ENCODE measurements around the gene CDH24. TPM values are rescaled to one million over a fixed set of nuclear protein-coding genes. Genes with fewer than 3 reads are reported as not detected.

The CDH24 gene
- total and polyA plus RNA-seq, 8 donors, result 6.1 to 14.8 (median 11.3) TPM

DNA sequence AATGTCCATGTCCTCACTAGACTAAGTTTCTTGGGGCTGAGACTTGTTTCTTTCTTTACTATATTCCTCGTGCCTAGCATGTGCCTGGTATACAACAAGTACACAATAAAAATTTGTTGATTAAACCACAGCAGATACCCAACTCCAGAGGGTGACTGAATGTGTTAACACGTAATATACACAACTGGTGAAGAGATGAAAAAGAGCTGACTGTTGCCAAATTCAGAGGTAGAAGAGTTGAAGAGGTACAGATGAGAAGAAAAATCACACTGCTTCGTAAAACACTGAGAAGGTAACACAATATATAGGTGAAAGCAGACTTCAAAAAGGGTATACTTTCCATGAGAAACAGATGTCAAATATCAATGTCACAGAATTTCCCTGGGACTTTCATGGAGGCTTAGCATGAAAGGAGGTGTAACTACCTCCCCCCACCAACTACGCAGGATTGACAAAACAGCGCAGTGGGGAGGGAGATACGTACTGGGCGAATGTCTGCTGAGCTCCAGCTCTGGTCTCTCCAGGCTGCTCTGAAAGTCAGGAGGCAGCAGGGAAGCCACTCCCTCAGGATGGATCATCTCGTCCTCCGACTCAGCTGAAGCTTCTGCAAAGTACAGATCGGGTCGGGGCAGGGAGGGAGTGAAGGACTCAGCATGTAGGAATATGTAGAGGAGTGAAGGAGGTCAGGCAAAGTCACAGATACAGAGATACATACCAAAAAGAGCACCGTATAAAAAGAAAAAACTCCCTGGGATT lies 32.4 kb upstream of the CDH24 start:
- H3K36me3 ChIP-seq, result peaks cover 2 to 86% of the 10 kb centered on the region in 2 donors
- ATAC-seq, result no peak
- DNase-seq, result no peak
- peaks cover 10 to 61% of the 10 kb centered on the region in 2 donors for H3K4me1 ChIP-seq
- no peaks in the 10 kb centered on the region for H3K9me3 ChIP-seq
- H3K27ac ChIP-seq, result no peak overlapping the region
- no peaks in the 10 kb centered on the region for H3K27me3 ChIP-seq
- TF ChIP-seq, protein P1, sequence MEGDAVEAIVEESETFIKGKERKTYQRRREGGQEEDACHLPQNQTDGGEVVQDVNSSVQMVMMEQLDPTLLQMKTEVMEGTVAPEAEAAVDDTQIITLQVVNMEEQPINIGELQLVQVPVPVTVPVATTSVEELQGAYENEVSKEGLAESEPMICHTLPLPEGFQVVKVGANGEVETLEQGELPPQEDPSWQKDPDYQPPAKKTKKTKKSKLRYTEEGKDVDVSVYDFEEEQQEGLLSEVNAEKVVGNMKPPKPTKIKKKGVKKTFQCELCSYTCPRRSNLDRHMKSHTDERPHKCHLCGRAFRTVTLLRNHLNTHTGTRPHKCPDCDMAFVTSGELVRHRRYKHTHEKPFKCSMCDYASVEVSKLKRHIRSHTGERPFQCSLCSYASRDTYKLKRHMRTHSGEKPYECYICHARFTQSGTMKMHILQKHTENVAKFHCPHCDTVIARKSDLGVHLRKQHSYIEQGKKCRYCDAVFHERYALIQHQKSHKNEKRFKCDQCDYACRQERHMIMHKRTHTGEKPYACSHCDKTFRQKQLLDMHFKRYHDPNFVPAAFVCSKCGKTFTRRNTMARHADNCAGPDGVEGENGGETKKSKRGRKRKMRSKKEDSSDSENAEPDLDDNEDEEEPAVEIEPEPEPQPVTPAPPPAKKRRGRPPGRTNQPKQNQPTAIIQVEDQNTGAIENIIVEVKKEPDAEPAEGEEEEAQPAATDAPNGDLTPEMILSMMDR (IDR thresholded peaks at IDR 0.05), result no peak
- intact Hi-C loops (cut with DNase I), result no loop called here
- no peak overlapping the region for H3K4me3 ChIP-seq

DNA sequence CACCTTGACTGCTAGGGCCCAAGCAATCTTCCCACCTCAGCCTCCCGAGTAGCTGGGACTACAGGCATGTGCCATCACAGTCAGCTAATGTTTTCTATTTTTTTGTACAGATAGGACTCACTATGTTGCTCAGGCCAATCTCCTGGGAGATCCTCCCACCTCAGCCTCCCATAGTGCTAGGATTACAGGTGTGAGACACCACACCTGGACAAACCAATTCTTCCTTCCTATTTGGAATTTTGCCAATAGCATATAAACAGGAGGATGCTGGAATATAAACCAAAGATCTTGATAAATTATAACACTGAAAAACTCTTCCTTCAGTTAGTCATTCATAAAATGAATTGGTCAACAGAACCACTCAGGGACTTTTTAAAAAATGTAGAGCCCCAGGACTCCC lies 29.2 kb upstream of the CDH24 start:
- intact Hi-C loops (cut with DNase I), result no loop called here
- TF ChIP-seq, protein P1 (IDR thresholded peaks at IDR 0.05), result no peak
- Histone ChIP-seq H3K4me1 (peaks cover 0 to 37% of the 10 kb centered on the region in 2 donors), H3K27ac (peak overlapping the region in 1 of 2 donors; percentile 19), H3K9me3 (no peaks in the 10 kb centered on the region), H3K4me3 (no peak overlapping the region), H3K36me3 (peaks cover 2 to 100% of the 10 kb centered on the region in 2 donors), H3K27me3 (no peaks in the 10 kb centered on the region)
- DNase-seq, result no peak
- no peak for ATAC-seq

DNA sequence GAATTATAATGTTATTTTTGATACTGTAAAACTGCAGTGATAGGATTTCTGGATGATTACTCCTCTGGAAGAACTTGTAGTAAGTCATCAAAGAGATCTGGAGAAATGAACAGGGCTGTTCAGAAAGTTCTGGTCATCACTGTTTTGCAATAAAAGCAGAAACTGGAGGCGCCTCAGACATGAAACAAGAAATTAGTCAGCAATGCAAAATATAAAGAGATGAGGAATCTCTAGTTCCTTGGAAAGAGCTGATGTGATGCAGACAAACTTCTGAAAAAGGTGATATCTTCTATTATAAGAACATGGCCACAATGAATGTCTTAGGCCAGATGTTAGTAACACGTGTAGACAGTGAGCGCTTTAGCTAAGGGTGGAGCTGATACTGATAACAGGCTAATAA lies 28.1 kb upstream of the CDH24 start:
- no peaks in the 10 kb centered on the region for H3K27me3 ChIP-seq
- peaks cover 2 to 100% of the 10 kb centered on the region in 2 donors for H3K36me3 ChIP-seq
- H3K9me3 ChIP-seq, result no peaks in the 10 kb centered on the region
- intact Hi-C loops (cut with DNase I), result no loop called here
- H3K27ac ChIP-seq, result peak overlapping the region in 1 of 2 donors; percentile 33
- peaks cover 0 to 29% of the 10 kb centered on the region in 2 donors for H3K4me1 ChIP-seq
- ATAC-seq, result no peak
- TF ChIP-seq, protein P1 (IDR thresholded peaks at IDR 0.05), result no peak
- DNase-seq, result no peak
- H3K4me3 ChIP-seq, result no peak overlapping the region

DNA sequence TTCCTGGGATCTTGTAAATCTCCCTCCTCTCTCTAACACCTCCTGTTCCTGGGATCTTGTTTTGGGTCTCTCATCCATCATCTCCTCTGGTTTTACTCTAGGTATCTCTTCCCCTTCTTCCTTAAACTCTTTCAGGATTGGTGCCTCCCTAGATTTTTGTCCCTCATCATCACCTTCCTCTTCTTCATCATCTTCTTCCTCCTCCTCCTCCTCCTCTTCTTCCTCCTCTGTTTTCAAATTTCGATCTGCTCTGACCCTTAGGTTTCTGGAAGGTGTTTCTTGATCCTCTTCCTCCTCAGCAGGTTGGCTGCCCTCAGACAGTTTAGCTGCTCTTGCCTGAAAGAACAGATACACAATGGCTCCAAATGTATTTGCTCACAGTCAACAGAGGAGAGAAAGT lies 23.2 kb upstream of the CDH24 start:
- Histone ChIP-seq H3K9me3 (no peaks in the 10 kb centered on the region), H3K27me3 (no peaks in the 10 kb centered on the region), H3K4me1 (peaks cover 0 to 46% of the 10 kb centered on the region in 2 donors), H3K27ac (peak overlapping the region in 1 of 2 donors; percentile 83), H3K36me3 (peaks cover 3 to 100% of the 10 kb centered on the region in 2 donors), H3K4me3 (no peak overlapping the region)
- ATAC-seq, result no peak
- TF ChIP-seq, protein P1 (IDR thresholded peaks at IDR 0.05), result no peak
- no peak for DNase-seq
- intact Hi-C loops (cut with DNase I), result no loop called here

DNA sequence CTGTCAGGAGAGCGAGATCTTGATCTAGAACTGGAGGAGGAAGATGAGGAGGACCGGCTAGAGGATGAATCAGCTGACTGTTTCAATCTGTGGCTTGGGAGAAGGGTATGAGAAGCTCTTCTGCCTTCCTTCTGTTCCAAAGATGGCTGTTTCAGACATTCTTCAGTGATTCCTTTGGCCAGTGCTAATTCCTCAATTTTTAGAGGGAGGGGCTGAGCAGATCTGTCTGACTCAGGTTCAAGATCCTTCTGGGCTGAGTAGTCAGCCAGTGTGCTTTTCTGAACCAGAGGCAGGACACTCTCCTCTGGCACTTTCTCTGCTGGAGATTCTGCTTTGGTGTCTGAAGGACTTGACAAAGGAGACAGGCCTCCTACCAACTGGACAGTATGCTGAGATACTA lies 22.4 kb upstream of the CDH24 start:
- DNase-seq, result no peak
- TF ChIP-seq, protein P1 (IDR thresholded peaks at IDR 0.05), result no peak
- intact Hi-C loops (cut with DNase I), result no loop called here

More for the DNA sequence above, 22.4 kb upstream of the CDH24 start:
- H3K27ac ChIP-seq, result peak overlapping the region; percentile 13 to 83
- peaks cover 3 to 100% of the 10 kb centered on the region in 2 donors for H3K36me3 ChIP-seq
- no peak for ATAC-seq
- H3K9me3 ChIP-seq, result no peaks in the 10 kb centered on the region
- H3K4me1 ChIP-seq, result peaks cover 0 to 42% of the 10 kb centered on the region in 2 donors
- H3K4me3 ChIP-seq, result no peak overlapping the region
- no peaks in the 10 kb centered on the region for H3K27me3 ChIP-seq
